SK-N-MC (cell line): ENCODE results near the gene ITPR2.

ENCODE experiments used
- EZH2 ChIP-seq: fragments of 200-600 bp; sonication (generic); IDR thresholded peaks from one replicate; pipeline ENCODE4 v1.6.1; 2017; ENCODE audit warnings: antibody characterized with exemption
- POLR2AphosphoS5 ChIP-seq: IDR thresholded peaks from 2 replicates; pipeline ENCODE4 v1.6.1; 2012; ENCODE audit warnings: mild to moderate bottlenecking, low read depth, low read length, borderline replicate concordance

DNA sequence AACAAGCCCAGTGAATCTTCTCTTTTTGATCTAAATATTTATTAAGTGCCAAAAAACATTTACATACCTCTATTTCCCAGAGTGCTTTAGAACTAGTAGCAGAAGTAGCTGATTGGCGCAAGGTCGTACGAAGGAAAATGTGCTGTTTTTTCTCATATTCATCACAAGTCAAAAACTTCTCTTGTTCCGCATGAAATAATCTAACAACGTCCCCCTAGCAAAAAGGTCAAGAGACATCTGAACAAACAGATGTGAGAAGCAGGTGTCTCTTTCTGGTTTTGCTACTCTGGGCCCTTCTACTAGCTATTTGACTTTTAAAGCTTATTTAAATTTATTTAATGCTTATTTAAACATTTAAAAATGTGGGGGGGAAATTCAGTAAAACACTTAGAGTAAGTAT, 117.8 kb downstream of the ITPR2 start:
- TF ChIP-seq POLR2AphosphoS5 = no peak
- no peak for TF ChIP-seq EZH2
